Smooth muscle cell (in vitro differentiated cells): ENCODE results near the gene DLGAP4. TPM values are rescaled to one million over a fixed set of nuclear protein-coding genes. Genes with fewer than 3 reads are reported as not detected.

Source experiments
- DNase-seq: peaks from one replicate; lab custom pipeline; 2025; ENCODE audit not compliant: unreplicated experiment; lab: John Stamatoyannopoulos, UW
- H2AFZ ChIP-seq: fragments of 200-600 bp; sonication (generic); 2 replicates; pipeline ENCODE4 v1.6.0; 2016; ENCODE audit warnings: antibody characterized with exemption, low read depth, mild to moderate bottlenecking
- H3F3A ChIP-seq: fragments of 200-600 bp; sonication (generic); 2 replicates; pipeline ENCODE4 v1.6.0; 2017; ENCODE audit warnings: antibody characterized with exemption, low read depth
- H3K27ac ChIP-seq: fragments of 200-600 bp; sonication (generic); 2 replicates; pipeline ENCODE4 v1.5.1; 2016; ENCODE audit warnings: low read depth, mild to moderate bottlenecking
- H3K27me3 ChIP-seq: fragments of 200-600 bp; sonication (generic); 2 replicates; pipeline ENCODE4 v1.6.1; 2016; ENCODE audit warnings: low read depth, mild to moderate bottlenecking
- H3K36me3 ChIP-seq: fragments of 200-600 bp; sonication (generic); 2 replicates; pipeline ENCODE4 v1.5.1; 2016; ENCODE audit warnings: low read depth
- H3K4me1 ChIP-seq: fragments of 200-600 bp; sonication (generic); 2 replicates; pipeline ENCODE4 v1.5.1; 2016; ENCODE audit warnings: low read depth
- H3K4me2 ChIP-seq: fragments of 200-600 bp; sonication (generic); 2 replicates; pipeline ENCODE4 v1.6.0; 2016; ENCODE audit warnings: mild to moderate bottlenecking
- H3K4me3 ChIP-seq: fragments of 200-600 bp; sonication (generic); 2 replicates; pipeline ENCODE4 v1.5.1; 2016; ENCODE audit warnings: mild to moderate bottlenecking
- H3K79me2 ChIP-seq: fragments of 200-600 bp; sonication (generic); 2 replicates; pipeline ENCODE4 v1.6.0; 2016; ENCODE audit warnings: low read depth, mild to moderate bottlenecking
- H3K9ac ChIP-seq: fragments of 200-600 bp; sonication (generic); 2 replicates; pipeline ENCODE4 v1.6.0; 2016; ENCODE audit warnings: low read depth
- H3K9me3 ChIP-seq: fragments of 200-600 bp; sonication (generic); replicated peaks from 2 replicates; pipeline ENCODE4 v1.5.1; 2016; ENCODE audit warnings: low read depth
- H4K20me1 ChIP-seq: fragments of 200-600 bp; sonication (generic); 2 replicates; pipeline ENCODE4 v1.6.0; 2016; ENCODE audit warnings: low read depth
- CTCF ChIP-seq: fragments of 200-600 bp; sonication (generic); IDR thresholded peaks from 2 replicates; pipeline ENCODE4 v1.5.1; 2017; ENCODE audit warnings: borderline replicate concordance, mild to moderate bottlenecking, antibody characterized with exemption; ENCODE audit not compliant: insufficient read depth, poor library complexity, severe bottlenecking
- WGBS: methylation state at CpG from one replicate; pipeline ENCODE4 v1.1.7; 2016; ENCODE audit warnings: low lambda C conversion rate; 5-methylcytosine and 5-hydroxymethylcytosine counted together
- polyA plus RNA-seq: library from polyadenylated mRNA; unstranded; fragments of >200 nt; fragmentation: Nextera tagmentation; extraction: Ambion mirVana; gene quantifications from 2 replicates; pipeline ENCODE4 v1.2.1, GENCODE V29; 2016
- small RNA-seq: library from RNA; depleted of rRNA; stranded (forward); fragments of <200 nt; gene quantifications from one replicate; pipeline ENCODE3, GENCODE V24; 2014
- total RNA-seq: library from RNA; depleted of rRNA; stranded (reverse); fragments of >200 nt; gene quantifications from 2 replicates; pipeline ENCODE4 v1.2.3, GENCODE V29; 2014

The DLGAP4 gene
- total and polyA plus RNA-seq, 2 experiments from 2014 or later, result 86.8 to 102 TPM

- no peak overlapping the region for H3K27ac ChIP-seq
- 88% methylated on average over 1 of the region's 1 CpG for WGBS
- H2AFZ ChIP-seq, result no peak overlapping the region
- H3K79me2 ChIP-seq, result peaks cover 47% of the 10 kb centered on the region
- peaks cover 22% of the 10 kb centered on the region for H3K4me1 ChIP-seq
- H3K27me3 ChIP-seq, result no peaks in the 10 kb centered on the region
- peaks cover 50% of the 10 kb centered on the region for H4K20me1 ChIP-seq
- peak overlapping the region; percentile 98 for H3K4me2 ChIP-seq
- no peaks in the 10 kb centered on the region for H3K9me3 ChIP-seq
- no peak for TF ChIP-seq CTCF
- no peak for DNase-seq
- H3K4me3 ChIP-seq, result no peak overlapping the region
- no peaks in the 10 kb centered on the region for H3K36me3 ChIP-seq
- H3K9ac ChIP-seq, result no peak overlapping the region
- H3F3A ChIP-seq, result peaks cover 14% of the 10 kb centered on the region
These were observed 269.9 kb downstream of the DLGAP4 start for GRCh38 chr20:36576081-36576445.

Small RNA genes within 50 kb of the gene (small RNA-seq; reads per million reads assigned to genes)
- not detected for gene RF00017

Other genes starting within 250 kb of the DLGAP4 start
- 18.0 and 29.4 TPM in 2 replicates for gene EPB41L1, start 151.6 kb upstream of the DLGAP4 start, total RNA-seq
- 14.8 and 20.4 TPM in 2 replicates for gene EPB41L1, start 151.6 kb upstream of the DLGAP4 start, polyA plus RNA-seq
- 25.9 and 26.6 TPM in 2 replicates for gene AAR2, start 69.9 kb upstream of the DLGAP4 start, total RNA-seq
- gene AAR2, start 69.9 kb upstream of the DLGAP4 start, polyA plus RNA-seq, result 37.5 and 39.9 TPM in 2 replicates
- gene MYL9, start 235.2 kb downstream of the DLGAP4 start, total RNA-seq, result 185 and 198 TPM in 2 replicates
- gene MYL9, start 235.2 kb downstream of the DLGAP4 start, polyA plus RNA-seq, result 993 and 1,109 TPM in 2 replicates